Medulla oblongata (tissue), 1 donor: Measurements from ENCODE around the gene IMMP1L.
"Not testable (repeated sequence)": the region's sequence is repeated elsewhere in the genome, so short reads cannot be mapped to it uniquely, and the experiment has no call there.

Source experiments
- DNase-seq: peaks from one replicate; pipeline ENCODE4 v3.0.0-alpha.2; 2015; ENCODE audit errors: extremely low spot score

IMMP1L gene

GRCh38 chr11:31509429-31510345 lies at the start of gene IMMP1L, which contains the start of gene ELP4:
IMMP1L (minus strand) TSS chr11:31509622; CDS start chr11:31463276, 46,346 bp downstream.
ELP4 (plus strand) TSS chr11:31509767; CDS start chr11:31509785, 18 bp downstream.
- peak; percentile 98 for DNase-seq

GRCh38 chr11:31558001-31558400 lies 48.6 kb upstream of the IMMP1L start:
- DNase-seq: peak; percentile 55

GRCh38 chr11:31555938-31556337 lies 46.5 kb upstream of the IMMP1L start:
- DNase-seq: no peak

GRCh38 chr11:31542862-31543261 lies 33.4 kb upstream of the IMMP1L start:
- DNase-seq: no peak

- no peak for DNase-seq
These were observed 26.1 kb upstream of the IMMP1L start for GRCh38 chr11:31535479-31535878.

- DNase-seq: no peak
These were observed 21.9 kb upstream of the IMMP1L start for GRCh38 chr11:31531293-31531692.

GRCh38 chr11:31529701-31530100 lies 20.3 kb upstream of the IMMP1L start:
- DNase-seq: no peak

- DNase-seq: no peak
These were observed 19.8 kb upstream of the IMMP1L start for GRCh38 chr11:31529189-31529588.

- no peak for DNase-seq
These were observed 12.2 kb upstream of the IMMP1L start for GRCh38 chr11:31521497-31522150.

- no peak for DNase-seq
These were observed 2.7 kb upstream of the IMMP1L start for GRCh38 chr11:31512117-31512516.

GRCh38 chr11:31509051-31509428 lies 382 bp downstream of the IMMP1L start:
- no peak for DNase-seq

GRCh38 chr11:31500560-31500959 lies 8.9 kb downstream of the IMMP1L start:
- no peak for DNase-seq

- no peak for DNase-seq
These were observed 9.7 kb downstream of the IMMP1L start for GRCh38 chr11:31499576-31500178.

GRCh38 chr11:31493762-31494161 lies 15.7 kb downstream of the IMMP1L start:
- DNase-seq: not testable (repeated sequence)

GRCh38 chr11:31493235-31493634 lies 16.2 kb downstream of the IMMP1L start:
- no peak for DNase-seq

GRCh38 chr11:31492320-31492913 lies 17.0 kb downstream of the IMMP1L start:
- DNase-seq: no peak

- peak; percentile 45 for DNase-seq
These were observed 21.6 kb downstream of the IMMP1L start for GRCh38 chr11:31487848-31488247.

GRCh38 chr11:31484497-31484896 lies 24.9 kb downstream of the IMMP1L start:
- DNase-seq: no peak

GRCh38 chr11:31480930-31481329 lies 28.5 kb downstream of the IMMP1L start:
- DNase-seq: no peak

GRCh38 chr11:31479066-31479465 lies 30.4 kb downstream of the IMMP1L start:
- no peak for DNase-seq

GRCh38 chr11:31478223-31478590 lies 31.2 kb downstream of the IMMP1L start:
- DNase-seq: no peak
